ENCODE data around the gene ULK3.

The ULK3 gene

GRCh38 chr15:74839526-74840395 is 3.2 kb downstream of the ULK3 start:
- peak; percentile 41 for DNase-seq

- no peak for DNase-seq
Measured at GRCh38 chr15:74838746-74839525, 4.0 kb downstream of the ULK3 start.

- DNase-seq = no peak
Measured at GRCh38 chr15:74838137-74838516, 4.8 kb downstream of the ULK3 start.

- no peak for DNase-seq
Measured at GRCh38 chr15:74837482-74838136, 5.3 kb downstream of the ULK3 start.

GRCh38 chr15:74836846-74837245 is 6.1 kb downstream of the ULK3 start:
- DNase-seq = no peak

- peak; percentile 92 for DNase-seq
Measured at GRCh38 chr15:74835312-74835823, 7.6 kb downstream of the ULK3 start.

- DNase-seq = peak; percentile 75
Measured at GRCh38 chr15:74833376-74834107, 9.4 kb downstream of the ULK3 start.

- no peak for DNase-seq
Measured at GRCh38 chr15:74832826-74833225, 10.1 kb downstream of the ULK3 start.

- peak; percentile 76 for DNase-seq
Measured at GRCh38 chr15:74831813-74832495, 11.0 kb downstream of the ULK3 start.

- no peak for DNase-seq
Measured at GRCh38 chr15:74830868-74831267, 12.1 kb downstream of the ULK3 start.

GRCh38 chr15:74829991-74830390 is 13.0 kb downstream of the ULK3 start:
- DNase-seq = peak; percentile 37

- no peak for DNase-seq
Measured at GRCh38 chr15:74829486-74829885, 13.5 kb downstream of the ULK3 start.

GRCh38 chr15:74828835-74829234 is 14.1 kb downstream of the ULK3 start:
- peak; percentile 79 for DNase-seq

GRCh38 chr15:74827614-74828013 is 15.3 kb downstream of the ULK3 start:
- peak; percentile 43 for DNase-seq

GRCh38 chr15:74826921-74827320 is 16.0 kb downstream of the ULK3 start:
- peak; percentile 92 for DNase-seq

GRCh38 chr15:74826364-74826819 is 16.6 kb downstream of the ULK3 start, which contains the start of gene CPLX3:
Gene CPLX3 (plus strand): TSS chr15:74826627. CDS start chr15:74826704, 77 bp downstream.
- DNase-seq = peak; percentile 57

GRCh38 chr15:74825866-74826265 is 17.1 kb downstream of the ULK3 start:
- DNase-seq = peak; percentile 49

GRCh38 chr15:74824976-74825375 is 18.0 kb downstream of the ULK3 start:
- no peak for DNase-seq

- peak; percentile 40 for DNase-seq
Measured at GRCh38 chr15:74823324-74823723, 19.6 kb downstream of the ULK3 start.

GRCh38 chr15:74822233-74822632 is 20.7 kb downstream of the ULK3 start:
- DNase-seq = no peak

GRCh38 chr15:74821790-74822158 is 21.2 kb downstream of the ULK3 start:
- no peak for DNase-seq
